ENCODE data around the gene LY6G6F.

Gene LY6G6F

DNA sequence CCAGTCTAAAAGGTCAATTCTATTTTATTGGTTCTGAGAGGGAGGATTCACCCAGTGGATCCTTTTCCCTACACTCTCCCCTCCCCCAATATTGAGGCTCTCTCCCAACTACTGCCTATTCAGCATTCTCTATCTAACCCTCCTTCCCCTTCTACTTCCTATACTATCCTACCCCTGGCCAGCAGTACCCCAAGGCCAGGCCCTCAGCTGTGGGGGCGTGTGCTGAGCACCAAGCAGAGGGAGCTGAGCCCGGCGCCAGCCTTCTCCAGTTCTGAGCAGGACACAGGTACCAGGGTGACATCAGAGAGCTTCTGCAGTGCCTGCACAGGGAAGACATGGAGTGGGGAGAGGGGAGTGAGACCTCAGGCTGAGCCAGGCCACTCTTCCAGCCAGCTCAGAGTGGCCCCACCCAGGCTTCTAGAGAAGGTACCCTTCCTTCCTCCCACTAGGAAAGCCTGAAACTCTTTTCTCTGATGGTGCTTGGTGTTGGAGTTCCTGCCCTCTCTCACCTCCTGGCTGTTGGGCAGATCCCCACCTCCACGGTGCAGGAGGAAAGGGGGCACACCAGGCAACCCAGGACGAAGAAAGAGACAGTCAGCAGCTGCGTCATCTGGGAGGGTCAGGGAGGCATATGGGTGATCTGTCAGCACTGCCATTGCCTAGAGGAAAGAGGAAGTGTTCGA lies 20.5 kb downstream of the LY6G6F start:
- no peak for DNase-seq

DNA sequence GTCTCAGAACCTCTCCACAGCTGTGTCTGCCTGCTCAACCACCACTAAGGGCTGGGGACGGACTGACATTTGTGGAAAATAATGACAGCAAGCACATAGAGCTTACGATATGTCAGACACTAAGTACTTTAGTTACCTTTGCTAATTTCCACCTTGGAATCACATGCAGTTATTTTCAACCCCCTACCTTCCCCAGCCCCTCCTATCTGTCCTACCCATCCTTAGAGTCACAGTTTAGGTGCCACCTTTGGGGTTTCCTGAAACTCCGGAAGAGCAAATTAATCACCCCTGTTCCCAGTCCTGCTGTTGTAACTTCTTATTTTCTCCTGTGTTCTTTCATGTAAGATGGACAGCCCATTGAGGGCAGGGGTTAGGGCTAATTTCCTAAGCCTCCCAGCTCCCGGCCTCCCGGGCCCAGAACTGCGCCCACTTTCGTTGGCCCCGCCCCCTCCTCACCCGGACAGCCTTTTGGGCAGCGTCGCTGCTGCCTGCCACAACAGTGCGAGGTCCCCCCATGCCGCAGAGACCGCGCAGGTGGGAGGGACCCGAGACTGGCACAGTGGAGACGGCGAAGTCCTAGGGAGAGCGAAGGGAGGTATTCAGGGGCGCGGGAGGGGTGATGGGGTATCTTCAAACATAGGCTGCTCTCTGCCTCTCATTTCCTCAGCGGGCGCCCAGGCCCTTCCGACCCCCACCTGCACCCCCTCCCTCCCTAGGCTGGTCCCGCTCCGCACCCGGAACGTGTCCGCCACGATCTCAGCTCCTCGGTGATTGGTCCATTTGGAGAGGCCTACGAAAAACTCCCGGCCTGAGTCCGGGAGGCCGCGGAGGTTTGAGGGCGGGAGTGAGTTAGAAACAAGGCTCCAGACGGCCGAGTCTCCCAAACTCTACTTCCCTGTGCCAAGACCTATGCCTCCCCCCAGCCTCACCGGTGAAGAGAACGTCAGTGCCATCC lies 21.3 kb downstream of the LY6G6F start:
- DNase-seq, result no peak

DNA sequence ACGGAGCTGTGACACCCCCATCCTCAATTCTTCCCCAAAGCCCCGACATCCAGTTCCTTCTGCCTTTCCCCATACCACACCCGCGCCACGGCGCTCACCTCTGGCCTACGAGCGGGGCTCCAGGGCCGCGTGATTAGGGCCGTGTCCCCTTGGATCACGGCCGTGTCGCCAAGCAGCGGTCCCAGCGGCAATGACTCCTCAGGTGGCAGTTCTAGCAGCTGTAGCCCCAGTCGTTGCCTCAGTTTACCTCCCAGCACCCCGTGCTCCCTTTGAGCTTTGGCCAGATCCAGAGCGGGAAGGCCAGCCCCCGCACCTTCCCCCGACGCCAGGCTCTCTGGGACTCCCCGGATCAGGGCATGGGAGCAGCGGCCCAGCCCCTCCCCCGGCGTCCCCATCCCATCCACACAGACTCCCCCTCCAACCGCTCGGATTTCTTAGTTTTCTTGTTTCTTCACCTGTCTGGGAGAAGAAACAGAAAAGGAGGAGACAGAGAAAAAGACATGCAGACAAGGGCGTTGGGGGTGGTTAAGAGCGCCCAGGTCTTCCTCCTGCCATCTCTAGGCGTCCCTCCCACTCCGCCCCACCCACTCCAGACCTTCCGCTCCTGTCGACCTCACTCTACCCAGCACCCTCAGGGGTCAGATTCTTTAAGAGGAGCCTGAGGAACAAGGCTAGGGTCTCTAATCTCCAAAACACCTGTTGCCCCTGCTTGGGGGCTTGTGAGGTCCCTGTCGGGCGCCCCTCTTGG lies 22.3 kb downstream of the LY6G6F start, which contains the start of gene DDAH2:
Gene DDAH2, minus strand, starts transcription at position 533 of the 748 bp plus-strand sequence. Its CDS starts 138 bp downstream, at position 395.
- no peak for DNase-seq

DNA sequence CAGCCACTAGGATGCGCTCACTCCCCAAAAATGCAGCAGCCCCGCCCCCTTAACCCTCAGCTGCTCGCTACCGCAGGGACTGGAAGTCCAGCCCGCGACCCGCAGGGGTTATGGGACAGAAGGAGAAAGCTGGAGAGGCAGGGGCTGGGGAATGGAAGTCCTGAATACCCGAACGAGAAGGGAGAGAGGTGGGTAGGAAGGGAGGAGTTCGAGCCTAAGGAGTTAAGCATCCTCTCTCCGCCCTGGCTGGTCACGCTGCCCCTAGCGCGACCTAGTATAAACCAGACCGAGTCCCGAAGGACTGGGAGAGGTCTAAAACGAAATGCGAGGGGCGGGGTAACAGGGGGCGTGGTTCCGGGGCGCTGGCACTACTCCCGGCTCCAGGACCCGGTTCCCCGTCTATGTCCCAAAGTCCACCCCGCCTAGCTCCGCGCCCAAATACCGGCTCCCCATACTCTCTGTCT lies 22.9 kb downstream of the LY6G6F start:
- peak; percentile 50 for DNase-seq

DNA sequence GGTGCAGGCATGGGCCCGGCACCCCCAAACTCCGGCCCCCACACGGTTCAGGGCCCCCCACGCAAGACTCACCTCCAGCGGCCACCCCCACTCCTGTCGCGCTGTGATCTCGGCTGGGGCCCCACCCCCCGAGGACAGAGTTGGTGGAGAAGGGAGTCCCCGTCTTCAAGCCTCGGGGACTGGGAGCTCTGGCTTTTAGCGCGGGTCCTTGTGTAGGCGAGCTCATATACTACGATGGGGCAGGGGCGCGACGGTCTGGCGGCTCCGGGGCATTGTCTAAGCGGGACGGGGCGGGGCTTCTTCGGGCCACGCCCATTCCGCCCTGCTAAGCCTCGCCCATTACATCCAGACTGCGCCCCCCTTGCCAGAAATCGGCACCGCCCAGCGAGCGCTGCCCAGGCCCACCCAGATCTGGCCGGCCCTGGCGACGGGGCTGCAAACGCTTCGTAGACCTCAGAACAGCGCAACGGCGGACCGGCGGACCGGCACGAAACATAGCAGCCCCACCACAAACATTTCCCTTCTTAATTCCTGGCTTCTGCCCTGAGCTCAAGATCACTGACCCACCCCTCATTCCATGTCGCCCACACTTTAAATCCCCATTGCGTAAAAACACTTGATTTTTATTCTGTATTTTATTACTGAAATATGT lies 23.4 kb downstream of the LY6G6F start:
- peak; percentile 38 for DNase-seq

DNA sequence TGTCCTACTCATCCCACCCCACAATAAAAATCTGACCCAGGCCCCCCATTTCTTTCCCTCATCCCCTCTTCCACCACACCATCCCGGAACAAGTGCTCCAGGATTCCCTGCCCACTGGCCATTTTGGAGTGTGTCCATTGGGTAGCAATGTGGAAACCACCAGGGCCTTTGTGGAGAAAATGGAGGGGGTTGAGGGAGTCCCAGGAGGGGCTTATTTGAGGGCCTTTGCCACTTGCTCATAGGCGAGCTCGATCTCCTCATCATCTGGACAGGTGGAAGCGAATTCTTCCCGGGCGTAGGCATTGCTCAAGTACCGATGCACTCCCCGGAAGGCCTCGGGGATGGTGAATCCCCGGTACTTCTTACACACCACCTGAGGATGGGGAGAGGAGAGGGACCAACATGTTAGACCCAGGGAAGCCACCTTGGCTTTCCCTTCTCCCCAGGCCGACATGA lies 24.0 kb downstream of the LY6G6F start:
- no peak for DNase-seq

DNA sequence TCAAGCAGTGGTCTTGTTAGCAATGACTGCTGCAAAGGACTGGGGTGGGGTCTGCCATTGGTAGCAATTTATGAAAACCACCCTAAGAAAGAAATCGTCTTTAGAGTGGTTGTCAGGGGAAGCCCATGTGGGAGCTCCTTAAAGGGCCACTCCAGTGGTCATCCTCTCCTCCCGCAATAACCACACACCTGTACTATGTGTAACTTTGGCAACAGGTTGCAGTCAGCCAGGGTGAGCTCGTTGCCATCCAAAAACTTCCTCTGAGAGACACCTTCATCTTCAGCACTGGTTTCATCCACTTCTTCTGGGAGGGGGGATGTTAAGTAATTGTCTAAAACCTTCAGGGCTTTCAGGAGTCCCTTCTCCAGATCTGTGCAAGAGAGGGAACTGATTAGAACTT lies 25.4 kb downstream of the LY6G6F start:
- no peak for DNase-seq

DNA sequence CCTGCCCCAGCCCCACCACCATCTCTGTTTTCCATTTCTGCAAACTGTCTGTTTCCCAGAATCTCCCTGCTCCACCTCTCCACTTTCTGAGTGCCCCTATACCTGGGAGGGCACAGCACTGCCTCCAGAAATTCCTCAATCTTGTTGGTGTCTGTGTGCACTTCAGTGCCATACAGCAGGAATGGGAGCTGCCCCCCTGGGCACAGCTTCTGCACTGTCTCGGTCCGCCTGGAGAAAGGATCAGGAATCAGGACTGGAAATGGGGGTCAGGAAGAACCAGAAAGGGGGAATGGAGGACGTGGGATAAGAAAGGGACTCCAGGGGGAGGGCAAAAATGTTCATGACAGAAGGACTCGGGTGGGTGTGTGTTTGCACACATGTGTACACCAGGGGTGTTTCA lies 27.1 kb downstream of the LY6G6F start:
- no peak for DNase-seq

DNA sequence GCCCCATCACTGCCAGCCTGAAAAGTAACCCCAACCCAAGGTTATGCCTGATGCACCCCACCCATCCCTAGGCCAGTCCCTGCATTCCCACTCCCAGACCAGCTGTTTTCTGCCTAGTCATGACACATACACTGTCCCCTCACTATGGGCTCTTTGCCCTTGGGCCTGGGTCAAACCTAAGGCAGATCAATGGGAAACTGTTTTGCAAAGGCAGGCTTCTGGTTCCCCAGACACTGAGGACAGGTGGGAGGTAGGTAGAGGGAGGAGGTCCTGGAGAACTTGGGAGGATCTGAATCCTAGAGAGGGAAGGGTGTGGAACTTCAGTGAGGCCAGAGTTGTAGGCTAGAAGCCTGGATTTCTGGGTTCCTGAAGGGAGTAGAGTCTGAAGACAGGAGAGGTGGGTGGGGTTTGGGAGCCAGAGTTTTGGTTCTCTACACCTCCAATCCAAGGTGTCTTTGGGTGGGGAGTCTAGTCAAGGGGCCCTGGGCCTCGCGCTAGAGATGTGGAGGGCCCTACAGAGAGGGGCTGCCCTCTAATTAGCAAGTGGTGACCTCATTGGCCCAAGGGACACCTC lies 27.7 kb downstream of the LY6G6F start:
- DNase-seq, result no peak

DNA sequence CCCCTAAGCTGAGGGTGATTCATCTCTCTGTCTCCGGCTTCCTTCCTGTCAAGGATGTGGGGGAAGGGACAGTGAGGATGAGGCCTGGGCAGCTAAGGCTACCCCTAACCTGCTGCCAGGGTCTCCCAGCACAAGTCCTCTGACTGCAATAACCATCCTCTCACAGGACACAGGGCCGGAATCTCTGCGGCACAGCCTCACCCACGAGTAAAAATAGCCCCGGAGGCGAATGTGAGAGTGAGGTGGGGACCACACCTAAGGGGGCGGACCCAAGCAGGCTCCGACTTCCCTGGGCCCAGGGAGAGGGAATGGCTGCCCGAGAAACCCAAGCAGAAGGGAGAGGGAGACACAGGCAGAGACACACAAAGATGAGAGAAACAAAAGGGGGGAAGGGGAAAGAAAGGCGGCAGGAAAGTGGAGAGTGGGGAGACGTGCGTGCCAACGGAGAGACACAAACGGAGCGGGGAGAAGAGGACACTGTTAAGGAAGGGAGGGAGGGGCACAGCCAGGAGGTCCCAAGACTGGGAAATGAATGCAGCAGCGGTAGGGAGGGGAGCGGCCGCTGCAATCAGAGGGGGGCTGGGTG lies 28.2 kb downstream of the LY6G6F start:
- DNase-seq, result no peak

DNA sequence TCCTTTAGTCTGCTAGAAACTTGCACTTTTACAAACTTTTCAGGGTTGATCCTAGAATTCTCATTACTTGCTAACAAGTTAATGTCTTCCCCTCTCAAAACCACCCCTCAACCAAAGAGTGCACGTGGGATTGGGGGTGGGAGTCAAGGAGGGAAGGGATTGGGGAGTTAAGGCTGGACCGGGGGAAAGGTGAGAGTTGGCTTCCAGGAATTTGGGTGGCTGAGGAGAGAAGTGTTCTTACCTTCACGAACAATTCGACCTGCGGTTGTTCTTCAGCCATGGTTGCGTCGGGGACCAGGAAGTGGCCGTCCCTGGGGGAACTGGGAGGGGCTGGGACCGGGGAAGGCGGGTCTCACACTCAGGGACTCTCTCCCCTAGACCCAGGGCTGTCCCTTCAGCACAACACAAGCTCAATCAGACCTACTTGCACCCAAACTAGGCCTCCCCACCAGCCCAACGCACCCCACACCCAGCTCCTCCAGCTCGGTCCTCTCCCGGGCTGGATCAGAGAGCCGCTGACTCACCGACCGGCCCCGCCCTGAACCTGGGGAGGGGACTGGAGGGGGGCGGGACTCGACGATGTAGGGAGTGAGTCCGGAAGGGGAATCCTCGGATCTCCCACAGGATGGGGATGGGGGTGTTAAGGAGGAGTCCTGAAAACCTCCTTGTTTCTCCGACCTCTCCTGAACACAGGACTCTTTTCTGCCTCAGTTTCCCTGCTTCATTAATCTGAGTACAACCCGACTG lies 29.5 kb downstream of the LY6G6F start, which contains the start of gene CLIC1:
Gene CLIC1, minus strand, starts transcription at position 510 of the 747 bp plus-strand sequence. Its CDS starts 230 bp downstream, at position 280.
- DNase-seq, result peak; percentile 54

DNA sequence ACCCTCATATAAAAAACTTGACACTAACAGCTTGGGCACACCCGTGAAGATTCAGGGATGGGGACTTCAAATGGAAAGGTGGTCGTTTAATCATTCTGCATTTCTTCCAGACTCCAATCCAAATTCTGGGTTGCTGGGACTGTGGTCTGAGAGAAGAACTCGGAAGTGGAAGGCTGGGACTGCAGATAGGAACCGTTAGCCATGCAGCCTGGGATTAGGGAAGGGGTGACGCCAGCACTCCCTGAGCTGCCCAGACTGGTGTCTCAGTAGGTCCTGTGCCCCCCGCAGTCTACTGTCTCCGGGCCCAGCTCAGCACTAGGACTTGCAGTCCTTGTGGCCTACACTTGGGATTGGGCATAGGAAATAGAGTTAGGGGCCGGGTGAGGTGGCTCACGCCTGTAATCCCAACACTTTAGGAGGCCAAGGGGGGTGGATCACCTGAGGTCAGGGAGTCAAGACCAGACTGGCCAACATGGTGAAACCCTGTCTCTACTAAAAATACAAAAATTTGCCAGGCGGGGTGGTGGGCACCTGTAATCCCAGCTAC lies 30.2 kb downstream of the LY6G6F start:
- DNase-seq, result no peak

DNA sequence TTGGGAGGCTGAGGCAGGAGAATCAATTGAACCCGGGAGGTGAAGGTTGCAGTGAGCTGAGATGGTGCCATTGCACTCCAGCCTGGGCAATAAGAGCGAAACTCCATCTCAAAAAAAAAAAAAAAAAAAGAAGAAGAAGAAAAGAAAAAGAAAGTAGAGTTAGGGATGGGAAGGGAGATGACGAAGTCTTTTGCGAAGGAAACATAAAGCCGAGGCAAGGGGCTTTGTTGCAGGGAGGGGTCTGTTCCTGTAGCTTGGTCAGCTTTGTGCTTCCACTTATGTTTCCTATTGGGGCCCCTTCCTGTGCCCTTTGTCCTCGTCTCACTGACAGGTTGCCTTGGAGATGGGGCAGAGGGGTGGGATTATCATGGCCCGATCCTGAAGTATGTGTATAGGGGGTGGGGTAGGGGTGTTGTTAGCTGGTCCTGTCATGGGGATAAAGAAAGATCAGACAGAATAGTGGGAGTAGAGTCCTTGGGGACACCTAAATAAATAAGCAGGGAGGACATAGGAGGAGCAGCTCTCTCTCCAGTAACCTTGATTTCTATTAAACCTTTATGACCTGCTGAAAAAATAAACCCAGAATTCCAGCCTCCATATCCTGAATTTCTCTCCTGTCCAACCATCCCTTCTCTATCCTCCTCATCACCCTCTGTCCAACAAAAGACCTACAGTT lies 30.8 kb downstream of the LY6G6F start:
- no peak for DNase-seq

DNA sequence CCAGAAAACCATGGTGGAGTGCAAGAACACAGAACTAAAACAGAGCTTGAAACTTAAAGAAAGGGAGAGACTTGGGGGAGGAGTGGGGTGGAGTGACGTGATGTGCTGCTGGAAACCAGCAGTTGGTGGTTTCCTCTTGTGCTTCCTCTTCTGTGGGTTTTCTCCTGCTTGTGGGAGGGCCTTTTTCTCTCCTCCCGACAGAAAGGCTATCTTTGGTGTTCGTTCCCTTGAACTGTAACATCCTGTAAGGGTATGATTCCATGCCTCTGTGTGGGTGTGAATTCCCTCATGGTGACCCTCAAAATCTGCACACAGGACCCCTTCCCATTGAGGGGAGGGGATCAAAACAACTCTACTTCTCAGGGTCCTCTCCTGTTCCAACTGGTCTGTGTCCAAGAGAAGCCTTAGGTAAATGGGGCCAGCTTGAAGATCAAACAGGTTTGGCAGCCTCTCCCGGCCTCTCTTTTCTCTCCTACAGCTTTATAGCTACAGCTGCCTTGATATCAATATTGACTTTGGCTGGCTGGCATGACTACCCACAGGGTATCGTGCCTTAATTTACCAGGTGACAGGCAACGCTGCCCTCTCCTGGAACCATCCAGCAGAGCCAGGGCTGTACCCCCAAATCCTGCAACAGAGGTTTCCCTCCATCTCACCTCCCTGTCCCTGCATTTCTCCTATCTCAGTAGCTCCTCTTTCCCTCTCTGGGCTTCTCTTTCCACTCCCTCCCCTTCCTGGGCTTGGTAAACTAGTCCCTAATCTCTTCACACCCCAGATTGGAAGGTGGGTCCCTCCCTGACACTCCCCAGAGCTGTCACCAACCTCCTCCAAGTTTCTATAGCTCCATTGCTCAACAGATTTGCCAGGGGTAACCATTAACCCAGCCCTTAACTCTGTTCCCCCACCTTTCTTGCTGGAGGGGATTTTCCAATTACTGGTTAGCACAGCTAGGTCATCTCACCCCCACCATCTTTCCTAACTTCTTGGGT lies 31.6 kb downstream of the LY6G6F start:
- no peak for DNase-seq

DNA sequence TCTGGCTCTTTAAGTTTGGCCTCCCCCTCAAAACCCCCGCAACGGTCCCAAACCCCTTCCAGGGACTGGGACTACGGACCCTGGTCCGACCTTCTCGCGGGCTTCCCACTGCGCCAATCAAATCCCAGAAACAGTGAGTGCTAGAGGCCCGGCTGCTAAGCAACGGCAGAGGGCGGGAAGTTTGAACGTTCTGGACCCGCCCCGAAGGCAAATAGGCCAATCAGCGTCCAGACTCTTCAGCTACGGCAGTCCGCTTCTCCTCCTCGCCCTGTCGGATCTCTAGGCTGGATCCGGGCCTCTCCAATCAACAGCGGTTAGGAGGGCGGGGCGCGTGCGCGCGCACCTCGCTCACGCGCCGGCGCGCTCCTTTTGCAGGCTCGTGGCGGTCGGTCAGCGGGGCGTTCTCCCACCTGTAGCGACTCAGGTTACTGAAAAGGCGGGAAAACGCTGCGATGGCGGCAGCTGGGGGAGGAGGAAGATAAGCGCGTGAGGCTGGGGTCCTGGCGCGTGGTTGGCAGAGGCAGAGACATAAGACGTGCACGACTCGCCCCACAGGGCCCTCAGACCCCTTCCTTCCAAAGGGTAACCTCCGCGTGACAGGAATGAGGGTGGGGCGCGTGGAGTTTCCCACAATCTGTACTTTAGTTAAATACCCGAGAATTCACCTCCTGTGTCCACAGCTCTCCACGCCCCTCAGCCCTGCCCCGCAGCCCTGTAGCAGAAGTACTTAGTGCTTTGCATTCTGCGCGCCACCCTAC lies 33.2 kb downstream of the LY6G6F start, which contains the start of gene MSH5:
Gene MSH5, plus strand, starts transcription at position 367 of the 758 bp plus-strand sequence. CDS start 462 bp downstream, outside the sequence.
- peak; percentile 98 for DNase-seq

DNA sequence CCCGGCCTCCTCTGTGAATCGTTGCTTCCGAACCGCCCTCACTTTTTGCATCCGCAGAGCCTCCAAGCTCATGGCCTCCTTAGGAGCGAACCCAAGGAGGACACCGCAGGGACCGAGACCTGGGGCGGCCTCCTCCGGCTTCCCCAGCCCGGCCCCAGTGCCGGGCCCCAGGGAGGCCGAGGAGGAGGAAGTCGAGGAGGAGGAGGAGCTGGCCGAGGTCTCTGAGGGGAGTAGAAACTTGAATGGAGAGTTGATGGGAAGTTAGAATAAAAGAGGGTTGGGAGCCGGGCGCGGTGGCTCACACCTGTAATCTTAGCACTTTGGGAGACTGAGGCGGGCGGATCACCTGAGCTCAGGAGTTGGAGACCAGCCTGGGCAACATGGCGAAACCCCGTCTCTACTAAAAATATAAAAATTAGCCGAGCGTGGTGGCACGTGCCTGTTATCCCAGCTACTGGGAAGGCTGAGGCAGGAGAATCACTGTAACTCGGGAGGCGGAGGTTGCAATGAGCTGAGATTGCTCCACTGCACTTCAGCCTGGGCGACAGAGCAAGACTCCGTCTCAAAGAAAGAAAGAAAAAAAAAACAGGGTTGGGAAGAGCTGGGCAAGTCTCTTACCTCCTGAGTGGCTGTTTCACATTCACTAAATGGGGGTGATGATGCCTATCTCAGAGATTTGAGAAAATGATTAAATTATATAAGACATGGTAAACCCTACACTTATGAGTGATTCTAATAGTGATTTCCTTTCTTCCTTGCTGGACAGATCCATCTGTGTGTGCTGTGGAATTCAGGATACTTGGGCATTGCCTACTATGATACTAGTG lies 33.9 kb downstream of the LY6G6F start:
- DNase-seq, result no peak

DNA sequence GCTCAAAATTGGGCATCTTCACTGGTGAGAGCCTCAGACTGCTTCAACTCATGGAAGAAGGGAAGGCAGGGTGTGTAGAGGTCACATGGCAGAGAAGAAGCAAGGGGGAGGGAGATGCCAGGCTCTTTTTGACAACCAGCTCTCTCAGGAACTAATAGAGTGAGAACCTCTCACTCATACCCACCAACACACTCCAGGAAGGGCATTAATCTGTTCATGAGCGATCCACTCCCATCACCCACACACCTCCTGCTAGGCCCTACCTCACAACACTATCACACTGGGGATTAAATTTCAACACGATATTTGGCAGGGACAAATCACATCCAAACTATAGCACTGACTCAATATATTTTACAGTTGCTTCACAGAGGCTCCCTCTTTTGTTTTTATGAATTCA lies 35.1 kb downstream of the LY6G6F start:
- DNase-seq, result no peak
